ENCODE measurements around the gene NTN4.
A peak's percentile ranks its signal among the peaks of the same experiment; 100 is the strongest.
"Not testable (repeated sequence)": the region's sequence is repeated elsewhere in the genome, so short reads cannot be mapped to it uniquely, and the experiment has no call there.

NTN4 gene

GRCh38 chr12:95796225-95796981 is 5.8 kb upstream of the NTN4 start:
- DNase-seq (ENCODE audit: low read depth), result no peak

GRCh38 chr12:95790917-95791849 is 619 bp upstream of the NTN4 start:
- DNase-seq (ENCODE audit: low read depth), result no peak

- DNase-seq (ENCODE audit: low read depth), result no peak
Observed at GRCh38 chr12:95789126-95790032, 1.2 kb downstream of the NTN4 start.

- no peak for DNase-seq (ENCODE audit: low read depth)
Observed at GRCh38 chr12:95788637-95789036, 1.9 kb downstream of the NTN4 start.

- no peak for DNase-seq (ENCODE audit: low read depth)
Observed at GRCh38 chr12:95787274-95787818, 3.2 kb downstream of the NTN4 start.

- DNase-seq (ENCODE audit: low read depth), result no peak
Observed at GRCh38 chr12:95784915-95785314, 5.6 kb downstream of the NTN4 start.

- DNase-seq (ENCODE audit: low read depth), result no peak
Observed at GRCh38 chr12:95784286-95784685, 6.3 kb downstream of the NTN4 start.

DNA sequence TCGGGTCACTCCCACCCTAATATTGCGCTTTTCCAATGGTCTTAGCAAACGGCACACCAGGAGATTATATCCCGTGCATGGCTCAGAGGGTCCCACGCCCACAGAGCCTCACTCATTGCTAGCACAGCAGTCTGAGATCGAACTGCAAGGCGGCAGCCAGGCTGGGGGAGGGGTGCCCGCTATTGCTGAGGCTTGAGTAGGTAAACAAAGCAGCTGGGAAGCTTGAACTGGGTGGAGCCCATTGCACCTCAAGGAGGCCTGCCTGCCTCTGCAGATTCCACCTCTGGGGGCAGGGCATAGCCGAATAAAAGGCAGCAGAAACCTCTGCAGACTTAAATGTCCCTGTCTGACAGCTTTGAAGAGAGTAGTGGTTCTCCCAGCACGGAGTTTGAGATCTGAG is 15.1 kb downstream of the NTN4 start:
- DNase-seq (ENCODE audit: low read depth), result not testable (repeated sequence)

DNA sequence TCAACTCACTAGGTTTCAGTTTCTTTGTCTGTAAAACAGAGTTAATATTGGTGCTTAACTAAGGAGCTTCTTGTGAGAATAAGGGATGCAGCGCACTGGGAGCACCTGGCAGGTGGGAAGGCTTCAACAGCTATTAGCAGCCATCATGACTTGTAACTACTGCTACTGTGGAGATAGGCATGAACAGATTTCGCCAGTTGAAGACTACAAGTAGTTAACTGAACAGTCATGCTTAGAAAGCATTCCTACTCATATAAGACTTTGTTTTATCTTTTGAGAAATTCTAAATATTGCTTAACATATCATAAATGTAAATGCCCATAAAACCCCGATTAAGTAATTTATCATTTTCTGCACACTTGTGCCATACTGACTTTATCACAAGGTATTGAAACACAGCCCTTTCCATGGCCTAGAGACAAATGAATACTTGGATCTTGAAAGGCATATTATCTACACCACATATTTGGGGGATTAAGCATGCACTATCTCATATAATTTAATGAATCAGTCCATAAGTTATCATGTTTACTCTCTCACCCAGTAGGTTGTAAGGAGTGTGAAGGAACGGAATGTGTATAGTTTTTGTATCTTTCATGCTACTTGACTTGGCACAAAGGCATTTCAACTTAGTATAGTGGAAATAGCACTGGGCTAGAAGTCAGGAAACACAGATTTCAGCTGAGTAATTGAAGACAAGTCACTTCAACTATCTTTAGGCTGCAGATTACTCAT is 16.1 kb downstream of the NTN4 start:
- no peak for DNase-seq (ENCODE audit: low read depth)

GRCh38 chr12:95773320-95773719 is 17.2 kb downstream of the NTN4 start:
- no peak for DNase-seq (ENCODE audit: low read depth)

DNA sequence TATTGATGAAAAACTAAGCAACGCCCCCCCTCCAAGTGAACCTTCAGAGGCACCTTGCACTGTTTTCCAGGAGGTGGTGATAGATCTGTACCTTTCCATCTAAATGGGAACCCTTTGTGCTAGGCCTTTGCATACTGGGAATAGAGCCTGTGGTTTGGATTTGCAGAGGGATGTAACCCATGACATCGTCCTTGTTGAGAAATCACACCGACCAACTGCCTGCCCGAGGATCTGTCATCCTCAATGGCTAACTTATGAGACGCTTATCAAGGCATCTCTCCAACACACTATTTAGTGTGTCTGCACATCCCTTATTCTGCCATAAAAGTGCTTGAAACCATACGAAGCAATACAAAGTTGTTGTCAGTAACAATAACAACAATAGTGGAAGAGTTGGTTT is 22.9 kb downstream of the NTN4 start:
- DNase-seq (ENCODE audit: low read depth), result no peak

GRCh38 chr12:95766356-95767019 is 24.1 kb downstream of the NTN4 start:
- no peak for DNase-seq (ENCODE audit: low read depth)

DNA sequence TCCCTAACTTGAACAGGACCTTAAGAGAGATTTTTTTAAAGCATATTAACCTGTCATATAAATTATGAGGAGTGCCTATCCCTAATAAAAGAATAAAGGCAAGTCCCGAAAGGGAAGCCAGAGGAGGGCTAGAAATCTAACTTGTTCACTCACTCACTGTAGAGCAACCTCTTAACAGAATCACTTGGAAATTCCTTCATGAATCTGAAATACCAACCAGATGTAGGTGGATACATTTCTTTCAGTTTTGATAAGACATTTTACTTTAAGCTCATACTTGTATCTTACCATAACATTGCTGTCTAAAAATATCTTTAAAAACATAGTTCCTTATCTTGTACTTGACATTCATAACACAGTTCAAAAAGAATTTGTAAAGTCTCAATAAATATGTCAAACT is 25.7 kb downstream of the NTN4 start:
- no peak for DNase-seq (ENCODE audit: low read depth)

- peak; percentile 65 for DNase-seq (ENCODE audit: low read depth)
Observed at GRCh38 chr12:95763809-95764253, 26.7 kb downstream of the NTN4 start.

- DNase-seq (ENCODE audit: low read depth), result no peak
Observed at GRCh38 chr12:95762123-95762785, 28.3 kb downstream of the NTN4 start.

- no peak for DNase-seq (ENCODE audit: low read depth)
Observed at GRCh38 chr12:95760371-95760770, 30.2 kb downstream of the NTN4 start.

- no peak for DNase-seq (ENCODE audit: low read depth)
Observed at GRCh38 chr12:95759718-95760117, 30.8 kb downstream of the NTN4 start.

DNA sequence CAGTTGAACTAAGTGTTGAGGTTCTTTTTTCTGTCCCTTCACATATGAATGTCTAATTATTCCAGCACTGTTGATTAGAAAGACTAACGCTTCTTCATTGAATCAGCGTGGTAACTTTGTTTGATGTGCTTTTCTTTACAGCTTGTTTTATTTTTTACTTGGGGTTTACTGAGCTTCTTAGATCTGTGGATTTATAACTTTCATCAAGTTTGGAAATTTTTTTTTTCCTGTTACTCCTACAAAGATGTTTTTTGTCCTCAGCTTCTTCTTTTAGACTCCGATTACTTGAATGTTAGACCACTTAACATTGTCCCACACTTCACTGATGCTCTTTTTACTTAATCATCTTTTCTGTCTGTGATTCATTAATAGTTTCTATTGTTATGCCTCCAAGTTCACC is 31.5 kb downstream of the NTN4 start:
- DNase-seq (ENCODE audit: low read depth), result no peak

DNA sequence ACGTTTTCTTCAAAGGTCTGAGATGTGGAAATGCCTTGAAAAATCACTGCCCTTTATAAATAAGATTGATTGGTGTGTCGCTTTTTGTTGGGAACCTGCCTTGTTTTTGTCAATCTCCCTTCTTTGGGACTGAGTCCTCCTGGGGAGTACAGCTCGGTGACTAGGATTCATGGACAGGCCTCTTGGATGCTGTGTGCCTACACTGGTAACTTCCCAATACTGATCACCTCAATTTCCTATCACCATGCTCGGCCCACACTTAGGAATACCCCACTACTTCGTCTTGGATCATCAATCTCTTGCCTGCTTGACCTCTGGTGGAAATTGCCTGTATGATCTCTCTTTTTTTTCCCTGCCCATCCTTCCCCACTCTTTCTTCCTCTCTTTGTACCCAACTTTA is 34.2 kb downstream of the NTN4 start:
- no peak for DNase-seq (ENCODE audit: low read depth)

- no peak for DNase-seq (ENCODE audit: low read depth)
Observed at GRCh38 chr12:95755261-95755865, 35.2 kb downstream of the NTN4 start.

Data from GM04504 (cell line).